Measurements from ENCODE around the gene MRI1. TPM values are rescaled to one million over a fixed set of nuclear protein-coding genes. Genes with fewer than 3 reads are reported as not detected.
"Not testable (repeated sequence)": the region's sequence is repeated elsewhere in the genome, so short reads cannot be mapped to it uniquely, and the experiment has no call there.

MRI1 gene
- 10 to 100 TPM; 44.6 to 46.1 TPM for total RNA-seq

DNA sequence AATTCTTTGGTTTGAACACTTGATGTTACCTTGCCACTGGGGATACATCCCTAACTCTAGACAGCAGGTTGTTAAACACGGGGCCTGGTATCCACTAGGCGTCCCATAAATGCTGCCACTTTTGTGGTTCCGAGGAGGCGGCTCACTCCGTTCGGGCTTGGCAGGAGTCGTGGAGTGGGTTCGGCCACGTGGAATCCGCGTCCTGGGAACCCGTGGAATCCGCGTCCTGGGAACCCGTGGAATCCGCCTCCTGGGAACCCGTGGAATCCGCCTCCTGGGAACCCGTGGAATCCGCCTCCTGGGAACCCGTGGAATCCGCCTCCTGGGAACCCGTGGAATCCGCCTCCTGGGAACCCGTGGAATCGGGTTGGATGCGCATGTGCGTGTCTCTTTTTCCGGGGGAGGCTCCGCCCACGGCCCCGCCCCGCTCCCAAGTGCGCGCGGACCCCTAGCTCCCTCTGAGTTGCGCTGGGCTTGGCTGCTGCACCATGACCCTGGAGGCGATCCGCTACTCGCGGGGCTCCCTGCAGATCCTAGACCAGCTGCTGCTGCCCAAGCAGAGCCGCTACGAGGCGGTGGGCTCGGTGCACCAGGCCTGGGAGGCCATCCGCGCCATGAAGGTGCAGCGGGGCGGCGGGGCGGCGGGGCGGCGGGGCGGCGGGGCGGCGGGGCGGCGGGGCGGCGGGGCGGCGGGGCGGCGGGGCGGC is at the start of gene MRI1:
TSS of gene MRI1 (plus strand) at position 422 of the 707 bp plus-strand sequence. CDS start at position 489, 67 bp downstream.
- POLR2A ChIA-PET: interaction anchor here (0.8 to 3.0 kb wide), 3 partner anchors 10 to 33 kb away, joined by 3 to 16 read pairs (median 6); partner anchors contain the start of gene C19orf53
- CTCF ChIA-PET: interaction anchor here (1.0 to 1.1 kb wide), 2 partner anchors 43 to 98 kb away, joined by 3 to 5 read pairs; no protein-coding TSS in a partner anchor

DNA sequence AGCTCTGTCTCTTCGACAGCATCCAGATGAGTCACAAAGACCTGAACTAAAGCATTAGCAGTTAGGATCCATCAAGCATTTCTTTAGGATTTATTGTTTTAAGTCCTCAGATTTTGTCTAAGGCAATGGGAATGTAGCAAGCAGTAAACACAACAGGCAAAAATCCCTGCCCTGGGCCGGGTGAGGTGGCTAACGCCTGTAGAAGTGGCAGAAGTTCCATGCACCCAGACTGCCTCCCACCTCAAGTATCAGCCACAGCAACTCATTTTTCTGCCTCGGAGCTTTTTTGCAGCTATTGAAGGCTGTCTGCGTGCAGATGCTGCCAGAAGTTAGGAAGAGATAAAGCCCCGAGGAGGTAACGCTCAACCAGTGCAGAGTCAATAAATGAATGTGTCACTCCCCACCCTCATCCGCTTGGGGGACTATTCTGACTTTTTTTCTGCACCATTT is 47.1 kb upstream of the MRI1 start:
- CTCF ChIA-PET: no interaction called here
- POLR2A ChIA-PET: no interaction called here

GRCh38 chr19:13718733-13719132 is 45.6 kb upstream of the MRI1 start:
- ChIA-PET CTCF (no interaction called here), POLR2A (no interaction called here)

GRCh38 chr19:13722146-13722545 is 42.2 kb upstream of the MRI1 start:
- ChIA-PET POLR2A (no interaction called here), CTCF (interaction anchor here (0.6 kb wide), 1 partner anchor 74 kb away, joined by 3 read pairs; no protein-coding TSS in a partner anchor)

GRCh38 chr19:13723206-13723605 is 41.1 kb upstream of the MRI1 start:
- ChIA-PET POLR2A (no interaction called here), CTCF (no interaction called here)

DNA sequence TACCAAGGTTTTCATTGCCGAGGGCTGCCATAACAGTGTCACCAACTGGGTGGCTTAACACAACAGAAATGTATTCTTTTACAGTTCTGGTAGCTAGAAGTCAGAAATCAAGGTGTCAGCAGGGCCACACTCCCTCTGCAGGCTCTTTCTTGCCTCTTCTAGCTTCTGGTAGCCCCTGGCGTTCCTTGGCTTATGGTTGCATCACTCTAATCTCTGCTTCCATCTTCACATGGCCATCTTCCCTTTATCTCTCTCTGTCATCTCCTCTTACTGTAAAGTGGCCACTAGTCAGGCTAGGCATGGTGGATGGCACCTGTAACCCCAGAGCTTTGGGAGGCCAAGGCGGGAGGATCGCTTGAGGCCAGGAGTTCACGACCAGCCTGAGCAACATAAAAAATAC is 38.0 kb upstream of the MRI1 start:
- POLR2A ChIA-PET: interaction anchor here (0.7 kb wide), 1 partner anchor 124 kb away, joined by 3 read pairs; no protein-coding TSS in a partner anchor
- CTCF ChIA-PET: no interaction called here

DNA sequence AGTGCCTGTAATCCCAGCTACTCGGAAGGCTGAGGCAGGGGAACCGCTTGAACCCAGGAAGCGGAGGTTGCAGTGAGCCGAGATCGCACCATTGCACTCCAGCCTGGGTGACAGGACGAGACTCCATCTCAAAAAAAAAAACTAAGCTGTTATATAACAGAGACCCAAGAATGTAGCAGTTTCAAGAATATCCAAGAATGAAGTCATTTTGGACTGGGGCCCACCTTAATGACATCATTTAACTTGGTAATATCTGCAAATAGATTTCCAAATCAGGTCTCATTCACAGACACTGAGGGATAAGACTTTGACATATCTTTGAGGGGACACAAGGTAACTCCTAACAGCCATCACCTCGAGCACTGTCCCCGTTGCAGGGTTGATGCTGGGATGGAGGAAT is 36.5 kb upstream of the MRI1 start:
- ChIA-PET CTCF (no interaction called here), POLR2A (no interaction called here)

- ChIA-PET CTCF (interaction anchor here (0.6 to 2.3 kb wide), 2 partner anchors 9 to 117 kb away, joined by 3 to 7 read pairs; no protein-coding TSS in a partner anchor), POLR2A (no interaction called here)
Observed at GRCh38 chr19:13729859-13730258, 34.5 kb upstream of the MRI1 start.

GRCh38 chr19:13731147-13731964 is 33.0 kb upstream of the MRI1 start:
- CTCF ChIA-PET: interaction anchor here (0.8 to 2.3 kb wide), 4 partner anchors 10 to 453 kb away, joined by 3 to 7 read pairs (median 3); a partner anchor contains a TSS
- POLR2A ChIA-PET: interaction anchor here (1.0 kb wide), 2 partner anchors 16 to 33 kb away, joined by 3 to 4 read pairs; partner anchors contain the start of gene MRI1

- ChIA-PET CTCF (no interaction called here), POLR2A (interaction anchor here (1.0 kb wide), 1 partner anchor 32 kb away, joined by 3 read pairs; the partner anchor contains the start of gene MRI1)
Observed at GRCh38 chr19:13732337-13732736, 32.0 kb upstream of the MRI1 start.

DNA sequence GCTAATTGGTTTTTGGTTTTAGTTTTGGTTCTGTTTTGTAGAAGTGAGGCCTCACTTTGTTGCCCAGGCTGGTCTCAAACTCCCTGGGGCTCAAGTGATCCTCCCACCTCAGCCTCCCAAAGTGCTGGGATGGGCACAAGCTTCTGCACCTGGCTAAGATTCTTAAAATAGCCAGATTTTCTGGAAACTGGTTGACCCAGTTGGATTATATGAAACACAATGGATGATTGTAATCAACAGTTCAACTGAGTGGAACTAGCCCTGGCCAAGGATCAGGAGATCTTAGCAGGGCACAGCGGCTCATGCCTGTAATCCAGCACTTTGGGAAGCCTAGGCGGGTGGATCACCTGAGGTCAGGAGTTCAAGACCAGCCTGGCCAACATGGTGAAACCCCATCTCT is 29.6 kb upstream of the MRI1 start:
- ChIA-PET POLR2A (no interaction called here), CTCF (interaction anchor here (0.6 to 1.2 kb wide), 2 partner anchors 13 to 900 kb away, joined by 3 read pairs; a partner anchor contains a TSS)

DNA sequence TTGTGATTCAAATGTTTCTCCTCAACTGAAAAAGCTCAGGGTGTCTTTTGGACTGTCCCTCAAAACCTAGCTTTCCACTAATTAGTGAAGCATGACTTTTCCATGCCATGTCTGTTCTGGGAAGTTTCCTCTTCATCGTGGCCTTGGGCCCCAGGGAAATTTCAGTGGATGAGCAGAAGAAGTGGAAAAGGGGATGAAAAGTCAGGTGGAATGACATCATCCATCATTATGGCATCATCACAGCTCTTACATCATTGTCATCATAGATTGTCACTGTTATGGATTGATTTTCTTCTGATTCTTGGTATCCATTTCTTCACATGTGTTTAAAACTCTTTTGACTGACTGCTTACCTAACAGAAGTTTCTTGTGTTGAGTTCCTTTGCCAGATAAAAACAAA is 26.2 kb upstream of the MRI1 start:
- CTCF ChIA-PET: no interaction called here
- POLR2A ChIA-PET: no interaction called here

DNA sequence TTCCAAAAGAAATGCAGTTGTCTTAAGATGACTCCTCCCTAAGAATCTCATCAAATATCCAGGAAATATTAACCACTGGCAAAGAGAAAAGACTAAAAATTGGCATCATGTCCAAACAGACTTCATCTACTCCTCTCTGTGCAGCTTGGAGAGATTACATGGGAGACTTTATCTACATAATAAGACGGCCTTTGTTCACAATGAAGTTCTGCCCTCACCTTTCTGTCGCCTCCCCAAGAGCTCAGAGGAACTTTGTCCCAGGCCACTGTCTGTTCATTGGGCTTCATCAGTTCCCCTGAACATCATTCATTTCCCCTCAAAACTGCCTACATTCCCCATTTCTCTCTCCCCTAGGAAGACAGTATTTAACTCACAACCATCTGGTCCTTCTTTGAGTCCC is 22.4 kb upstream of the MRI1 start:
- POLR2A ChIA-PET: interaction anchor here (0.7 kb wide), 1 partner anchor 343 kb away, joined by 6 read pairs; no protein-coding TSS in a partner anchor
- CTCF ChIA-PET: interaction anchor here (0.5 to 1.0 kb wide), 3 partner anchors 79 to 463 kb away, joined by 3 to 4 read pairs (median 3); no protein-coding TSS in a partner anchor

- POLR2A ChIA-PET: interaction anchor here (0.5 kb wide), 1 partner anchor 77 kb away, joined by 3 read pairs; no protein-coding TSS in a partner anchor
- CTCF ChIA-PET: interaction anchor here (0.9 kb wide), 1 partner anchor 464 kb away, joined by 4 read pairs; no protein-coding TSS in a partner anchor
Observed at GRCh38 chr19:13742756-13743155, 21.6 kb upstream of the MRI1 start.

- ChIA-PET CTCF (no interaction called here), POLR2A (interaction anchor here (0.5 to 0.7 kb wide), 2 partner anchors 9 to 136 kb away, joined by 3 to 4 read pairs; no protein-coding TSS in a partner anchor)
Observed at GRCh38 chr19:13744174-13744573, 20.1 kb upstream of the MRI1 start.

- CTCF ChIA-PET: interaction anchor here (1.0 to 1.5 kb wide), 3 partner anchors 14 to 48 kb away, joined by 3 to 4 read pairs (median 3); partner anchors contain the start of gene ZSWIM4
- POLR2A ChIA-PET: interaction anchor here (0.7 to 1.8 kb wide), 6 partner anchors 16 to 1607 kb away, joined by 3 to 7 read pairs (median 4); partner anchors contain the start of genes MRI1 and ZNF20
Observed at GRCh38 chr19:13747098-13747453, 17.2 kb upstream of the MRI1 start.

GRCh38 chr19:13748169-13748828 is 16.0 kb upstream of the MRI1 start:
- ChIA-PET POLR2A (interaction anchor here (0.7 to 1.8 kb wide), 7 partner anchors 16 to 1962 kb away, joined by 3 to 7 read pairs (median 3); partner anchors contain the start of genes C19orf53 and MRI1), CTCF (interaction anchor here (0.5 to 1.5 kb wide), 6 partner anchors 12 to 975 kb away, joined by 3 to 6 read pairs (median 4); partner anchors contain the start of gene ZSWIM4)

GRCh38 chr19:13751436-13751835 is 12.9 kb upstream of the MRI1 start:
- POLR2A ChIA-PET: interaction anchor here (0.6 kb wide), 1 partner anchor 11 kb away, joined by 3 read pairs; no protein-coding TSS in a partner anchor
- CTCF ChIA-PET: no interaction called here

- POLR2A ChIA-PET, CTCF ChIA-PET: not testable (repeated sequence)
Observed at GRCh38 chr19:13753622-13754021, 10.7 kb upstream of the MRI1 start.

Measured in activated CD8-positive, alpha-beta memory T cell treated with anti-CD3 and anti-CD28 coated beads for 36 hours (primary cell).